ENCODE measurements around the gene SLC15A4.
"Not testable (repeated sequence)": the region's sequence is repeated elsewhere in the genome, so short reads cannot be mapped to it uniquely, and the experiment has no call there.

SLC15A4 gene

DNA sequence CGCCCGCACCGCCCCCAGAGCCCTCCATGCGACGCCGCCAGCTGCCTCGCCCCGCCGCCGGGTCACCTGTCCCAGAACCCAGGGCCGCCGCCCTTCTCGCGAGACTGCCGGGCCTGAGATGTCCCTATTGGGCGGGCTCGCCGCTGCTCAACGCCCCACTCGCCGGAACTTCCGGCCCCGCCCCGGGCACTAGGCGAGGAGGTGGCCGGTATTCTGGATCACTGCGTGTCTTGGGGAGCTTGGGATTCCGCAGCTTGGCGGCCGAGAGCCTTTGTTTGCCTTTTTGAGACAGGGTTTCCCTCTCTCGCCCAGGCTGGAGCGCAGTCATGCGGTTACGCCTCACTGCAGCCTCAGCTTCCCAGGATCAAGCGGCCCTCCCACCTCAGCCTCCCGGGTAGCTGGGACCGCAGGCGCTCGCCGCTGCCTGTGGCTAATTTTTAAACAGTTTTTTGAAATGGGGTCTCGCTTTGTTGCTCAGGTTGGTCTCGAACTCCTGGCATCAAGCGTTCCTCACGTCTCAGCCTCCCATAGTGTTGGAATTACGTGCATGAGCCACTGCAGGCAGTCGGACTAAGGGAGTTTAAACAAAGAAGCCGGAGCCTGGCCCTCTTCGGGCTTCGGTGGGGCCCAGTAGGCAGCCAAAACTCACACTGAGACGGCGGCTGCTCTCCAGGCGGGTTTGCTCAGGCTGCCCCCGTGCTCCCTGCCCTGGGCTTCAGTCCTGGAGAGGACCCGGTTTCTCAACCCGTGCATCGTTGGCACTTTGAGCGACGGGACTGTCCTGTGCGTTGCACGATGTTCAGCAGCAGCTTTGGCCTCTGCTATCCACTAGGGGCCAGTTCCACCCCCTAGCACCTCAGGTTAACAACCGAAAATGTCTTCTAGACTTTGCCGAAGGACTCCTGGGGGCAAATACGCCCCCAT, at the start of gene SLC15A4:
SLC15A4 (minus strand) TSS at position 43 of the 924 bp plus-strand sequence; CDS start at position 28, 15 bp downstream.
- DNase-seq (ENCODE audit: low read depth in 2 of 2), result peak; percentile 67 to 84

DNA sequence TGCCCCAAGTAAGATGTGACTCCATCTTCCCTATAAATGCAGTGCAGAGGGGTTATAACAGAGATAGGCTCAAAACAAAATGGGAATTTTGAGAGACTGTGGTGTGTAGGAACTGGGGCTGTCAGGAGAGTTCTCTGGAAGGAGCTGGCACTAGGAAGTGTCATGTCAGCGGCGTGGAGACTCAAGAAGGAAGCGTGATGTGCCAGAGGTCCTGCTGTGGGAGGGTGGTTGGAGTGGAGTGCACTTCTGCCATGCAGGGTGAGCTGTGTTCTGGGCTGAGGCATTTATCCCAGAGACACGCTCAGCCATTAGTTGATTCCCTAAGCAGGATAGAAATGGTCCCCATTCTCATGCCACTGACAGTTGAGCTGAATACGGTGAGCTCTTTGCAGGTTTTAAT, 48.5 kb upstream of the SLC15A4 start:
- no peak for DNase-seq (ENCODE audit: low read depth in 2 of 2)

GRCh38 chr12:128871516-128871892, 47.7 kb upstream of the SLC15A4 start:
- no peak for DNase-seq (ENCODE audit: low read depth in 2 of 2)

- no peak for DNase-seq (ENCODE audit: low read depth in 2 of 2)
These were observed 43.7 kb upstream of the SLC15A4 start for GRCh38 chr12:128867466-128867865.

- DNase-seq (ENCODE audit: low read depth in 2 of 2), result no peak
These were observed 40.9 kb upstream of the SLC15A4 start for GRCh38 chr12:128864516-128865186.

- no peak for DNase-seq (ENCODE audit: low read depth in 2 of 2)
These were observed 40.2 kb upstream of the SLC15A4 start for GRCh38 chr12:128863957-128864356.

GRCh38 chr12:128861226-128862016, 37.7 kb upstream of the SLC15A4 start:
- no peak for DNase-seq (ENCODE audit: low read depth in 2 of 2)

- no peak for DNase-seq (ENCODE audit: low read depth in 2 of 2)
These were observed 35.6 kb upstream of the SLC15A4 start for GRCh38 chr12:128859311-128859710.

DNA sequence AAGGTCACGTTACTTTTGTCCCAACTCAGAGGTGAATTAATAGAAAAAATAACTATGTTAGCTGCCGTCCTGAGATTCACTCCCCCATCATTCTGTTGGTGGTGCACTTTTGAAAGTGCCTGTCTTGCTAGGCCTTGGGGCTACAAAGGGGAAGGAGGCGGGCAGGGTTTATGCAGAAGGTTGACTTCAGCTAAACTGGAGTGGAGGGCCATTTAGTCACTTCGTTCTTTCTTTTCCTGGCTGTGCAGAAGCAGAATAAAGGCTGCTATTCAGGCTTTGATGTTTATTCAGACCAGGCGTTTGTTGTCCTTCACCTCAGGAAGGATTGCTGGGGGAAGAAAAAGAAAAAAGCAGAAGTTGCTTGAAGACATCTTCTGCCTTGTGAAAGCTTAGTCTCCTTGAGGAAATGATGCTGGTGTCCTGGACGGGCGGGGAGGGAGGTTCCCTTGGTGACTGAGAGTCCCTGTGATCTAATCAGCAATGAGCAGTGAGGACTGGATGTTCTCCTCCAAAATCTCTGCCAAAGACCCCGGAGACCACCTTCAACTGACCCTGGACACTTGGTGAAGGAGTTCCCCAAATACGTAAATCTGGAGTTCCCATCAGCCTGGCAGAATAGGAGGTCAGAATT, 33.5 kb upstream of the SLC15A4 start:
- DNase-seq (ENCODE audit: low read depth in 2 of 2), result no peak

DNA sequence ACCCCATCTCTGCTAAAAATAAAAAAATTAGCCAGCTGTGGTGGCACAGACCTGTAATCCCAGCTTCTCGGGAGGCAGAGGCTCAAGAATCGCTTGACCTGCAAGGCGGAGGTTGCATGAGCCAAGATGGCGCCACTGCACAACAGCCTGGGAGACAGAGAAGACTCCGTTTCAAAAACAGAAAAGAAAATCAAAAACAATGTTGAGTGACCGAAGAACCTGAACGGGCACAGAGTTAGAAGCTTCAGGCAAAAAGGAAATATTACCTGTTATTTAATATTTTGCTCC, 33.0 kb upstream of the SLC15A4 start:
- DNase-seq (ENCODE audit: low read depth in 2 of 2), result no peak

GRCh38 chr12:128856035-128856790, 32.5 kb upstream of the SLC15A4 start:
- no peak for DNase-seq (ENCODE audit: low read depth in 2 of 2)

DNA sequence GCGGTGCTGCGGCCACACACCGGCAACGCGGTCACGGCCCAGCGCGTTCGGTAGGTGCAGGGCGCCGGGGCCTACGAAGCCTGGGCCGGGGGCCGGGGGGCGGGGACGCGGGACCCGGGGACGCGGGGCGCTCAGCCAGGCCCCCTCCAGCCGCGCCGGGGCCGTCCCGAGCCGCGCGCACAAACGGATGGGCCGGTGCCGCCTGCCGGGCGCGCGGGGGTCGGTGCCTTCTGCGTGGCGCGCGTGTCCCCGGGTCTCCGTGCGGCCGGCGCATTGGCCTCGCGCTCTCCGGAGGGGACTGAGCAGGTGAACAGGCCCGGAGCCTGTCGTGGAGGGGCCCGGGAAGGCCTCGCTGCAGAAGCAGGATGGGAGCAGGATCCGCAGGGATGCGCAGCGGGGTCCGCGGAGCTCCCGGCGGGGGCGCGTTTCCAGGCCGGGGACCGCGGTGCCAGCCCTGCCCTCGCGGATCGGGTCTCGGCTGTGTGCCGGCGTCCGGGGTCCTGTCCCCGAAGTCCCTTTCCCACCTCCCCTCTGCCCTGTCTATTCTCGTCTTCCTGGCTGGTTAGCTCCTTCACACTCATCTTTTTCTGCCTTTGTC, 29.9 kb upstream of the SLC15A4 start:
- DNase-seq (ENCODE audit: low read depth in 2 of 2), result no peak

- DNase-seq (ENCODE audit: low read depth in 2 of 2), result no peak
These were observed 29.3 kb upstream of the SLC15A4 start, which contains the start of gene GLT1D1 for GRCh38 chr12:128852885-128853599. TSS of gene GLT1D1 (plus strand) at chr12:128853478. CDS start at chr12:128853582, 104 bp downstream.

DNA sequence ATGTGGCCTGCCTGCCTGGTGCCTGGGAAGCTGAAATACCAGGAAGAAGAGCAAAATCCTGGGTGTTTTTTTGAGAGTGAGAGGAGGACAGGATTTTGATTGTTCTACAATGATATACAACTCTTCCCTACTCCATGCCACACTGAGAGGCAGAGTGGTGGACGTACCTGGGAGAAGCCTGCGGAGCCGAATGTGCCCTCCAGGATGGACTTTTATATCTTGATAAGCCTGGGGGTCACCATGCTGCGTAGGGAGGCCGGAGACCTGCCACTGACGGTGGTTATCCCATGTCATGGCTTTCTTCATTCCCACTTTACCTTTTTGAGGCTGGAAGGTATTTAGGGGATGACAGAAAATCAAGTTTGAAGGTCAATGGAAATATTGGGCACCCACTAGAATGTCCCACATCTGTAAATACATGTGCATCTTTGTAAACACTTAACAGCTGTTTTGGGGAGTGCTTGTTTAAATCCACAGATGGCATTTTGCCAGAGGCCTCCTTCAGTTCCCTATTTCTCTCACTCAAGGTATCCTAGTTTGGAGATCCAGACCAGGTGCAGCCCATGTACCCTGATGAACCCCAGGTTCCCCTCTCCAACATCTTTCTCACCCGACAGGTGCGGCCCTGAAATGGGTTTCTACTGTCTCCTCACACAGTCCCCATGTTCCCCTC, 28.4 kb upstream of the SLC15A4 start:
- no peak for DNase-seq (ENCODE audit: low read depth in 2 of 2)

GRCh38 chr12:128851429-128851828, 27.7 kb upstream of the SLC15A4 start:
- not testable (repeated sequence) for DNase-seq (ENCODE audit: low read depth in 2 of 2)

DNA sequence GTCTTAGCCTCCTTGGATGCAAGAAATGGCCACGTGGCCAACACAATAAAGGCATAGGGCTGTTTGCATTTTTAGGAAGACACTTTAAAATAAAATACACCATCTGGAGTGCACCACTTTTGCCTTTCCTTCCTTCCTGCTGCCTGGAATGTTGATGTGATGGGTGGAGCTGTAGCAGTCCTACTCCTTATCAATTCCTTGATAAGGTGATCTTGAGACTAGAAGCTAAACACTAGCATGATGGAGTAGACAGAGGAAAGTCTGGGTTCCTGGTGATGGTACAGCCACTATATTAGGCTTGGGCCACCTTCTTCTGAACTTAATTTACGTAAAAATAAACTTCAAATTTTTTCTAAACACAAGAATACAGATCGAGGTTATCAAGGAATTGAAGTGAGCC, 26.6 kb upstream of the SLC15A4 start:
- DNase-seq (ENCODE audit: low read depth in 2 of 2), result no peak

DNA sequence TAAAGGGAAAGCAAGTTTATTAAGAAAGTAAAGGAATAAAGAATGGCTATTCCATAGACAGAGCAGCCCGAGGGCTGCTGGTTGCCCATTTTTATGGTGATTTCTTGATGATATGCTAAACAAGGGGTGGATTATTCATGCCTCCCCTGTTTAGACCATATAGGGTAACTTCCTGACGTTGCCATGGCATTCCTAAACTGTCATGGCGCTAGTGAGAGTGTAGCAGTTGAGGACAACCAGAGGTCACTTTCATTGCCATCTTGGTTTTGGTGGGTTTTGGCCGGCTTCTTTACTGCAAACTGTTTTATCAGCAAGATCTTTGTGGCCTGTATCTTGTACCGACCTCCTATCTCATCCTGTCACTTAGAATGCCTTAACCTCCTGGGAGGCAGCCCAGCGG, 26.0 kb upstream of the SLC15A4 start:
- not testable (repeated sequence) for DNase-seq (ENCODE audit: low read depth in 2 of 2)

- DNase-seq (ENCODE audit: low read depth in 2 of 2), result no peak
These were observed 24.6 kb upstream of the SLC15A4 start for GRCh38 chr12:128848371-128848770.

DNA sequence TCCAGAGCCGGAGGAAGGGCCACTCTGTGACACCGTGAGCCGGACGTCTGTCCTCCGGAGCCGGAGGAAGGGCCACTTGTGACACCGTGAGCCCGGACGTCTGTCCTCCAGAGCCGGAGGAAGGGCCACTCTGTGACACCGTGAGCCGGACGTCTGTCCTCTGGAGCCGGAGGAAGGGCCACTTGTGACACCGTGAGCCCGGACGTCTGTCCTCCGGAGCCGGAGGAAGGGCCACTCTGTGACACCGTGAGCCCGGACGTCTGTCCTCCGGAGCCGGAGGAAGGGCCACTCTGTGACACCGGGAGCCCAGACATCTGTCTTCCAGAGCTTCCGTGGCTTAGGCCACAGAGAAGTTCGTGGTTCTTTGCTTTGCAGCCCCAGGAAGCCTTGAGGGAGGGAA, 22.9 kb upstream of the SLC15A4 start:
- DNase-seq (ENCODE audit: low read depth in 2 of 2), result not testable (repeated sequence)
